HL-60 (cell line): Measurements from ENCODE around the gene MYH9.

Experiments
- CTCF ChIP-seq: IDR thresholded peaks from one replicate; pipeline ENCODE4 v1.5.1; 2011; ENCODE audit warnings: low read length, control low read depth, inconsistent platforms; ENCODE audit not compliant: insufficient read depth
- GABPA ChIP-seq: IDR thresholded peaks from 2 replicates; pipeline ENCODE4 v1.6.1; 2012; ENCODE audit warnings: low read depth

- TF ChIP-seq CTCF (no peak), GABPA (no peak)
Observed at GRCh38 chr22:36300396-36301212, 87.2 kb downstream of the MYH9 start.
